ENCODE data around the gene C2orf92.

Gene C2orf92

GRCh38 chr2:97745474-97746174 lies 76.1 kb downstream of the C2orf92 start:
- DNase-seq (ENCODE audit: low spot score) = no peak

GRCh38 chr2:97747285-97747684 lies 77.8 kb downstream of the C2orf92 start:
- DNase-seq (ENCODE audit: low spot score) = no peak

DNA sequence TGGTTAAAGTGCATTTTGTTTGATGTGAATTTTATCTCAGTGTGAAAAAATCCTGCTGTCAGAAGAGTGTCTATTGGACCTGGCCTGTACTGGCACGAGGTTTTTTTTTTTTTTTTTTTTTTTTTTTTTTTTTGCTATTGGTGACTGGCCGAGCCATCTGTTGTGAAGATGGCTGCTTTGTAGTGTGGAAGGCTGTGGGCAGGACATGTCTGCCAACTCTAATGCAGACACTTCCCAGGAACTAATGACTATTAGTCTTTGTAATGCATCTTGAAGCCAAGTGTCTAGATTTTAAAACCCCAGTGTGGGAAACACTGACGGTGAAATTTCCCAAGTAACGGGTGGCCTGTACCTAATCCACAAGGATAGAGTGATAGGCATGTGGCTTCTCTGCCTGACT lies 78.2 kb downstream of the C2orf92 start:
- DNase-seq (ENCODE audit: low spot score) = no peak

DNA sequence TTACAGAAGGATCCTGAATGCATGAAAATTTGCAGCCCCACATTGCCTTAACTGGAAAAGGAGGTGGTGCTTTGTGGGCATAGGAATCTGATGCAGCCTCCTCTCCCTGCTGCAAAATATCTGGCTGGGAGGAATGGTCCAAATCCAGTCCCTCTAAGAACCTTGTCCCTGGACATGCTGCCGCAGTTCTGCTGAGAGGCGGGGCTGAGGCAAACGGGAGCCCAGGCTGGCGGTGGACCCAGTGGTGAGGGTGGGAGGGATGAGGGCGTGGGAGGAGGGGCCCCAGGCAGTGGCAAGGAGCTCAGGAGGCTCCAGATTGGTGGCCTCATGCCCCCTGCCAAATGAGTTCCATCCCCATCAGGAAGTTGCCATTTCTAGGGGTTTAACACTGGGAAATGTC lies 80.1 kb downstream of the C2orf92 start:
- DNase-seq (ENCODE audit: low spot score) = no peak

DNA sequence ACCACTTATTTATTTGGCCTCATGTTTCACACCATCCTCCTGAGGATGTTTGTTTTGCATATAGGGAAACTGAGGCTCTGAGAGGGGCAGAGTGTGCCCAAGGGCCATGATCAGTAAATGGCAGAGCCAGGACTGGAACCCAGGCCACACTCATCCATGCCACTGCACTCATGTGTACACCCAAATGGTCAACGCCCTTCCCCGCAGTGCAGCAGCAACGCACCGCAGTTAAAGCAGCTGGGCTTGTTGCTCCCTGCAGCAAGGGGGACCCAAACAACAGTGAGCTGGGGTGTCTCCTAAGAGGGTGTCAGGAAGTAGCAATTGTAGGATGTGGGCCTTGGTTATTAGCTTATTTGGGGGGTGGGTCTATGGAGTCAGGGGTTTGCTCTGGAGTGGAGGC lies 80.5 kb downstream of the C2orf92 start:
- DNase-seq (ENCODE audit: low spot score) = no peak

GRCh38 chr2:97751752-97752151 lies 82.2 kb downstream of the C2orf92 start:
- DNase-seq (ENCODE audit: low spot score) = no peak

Data from kidney capillary endothelial cell (primary cell).